ENCODE measurements around the gene NSUN6. TPM values are rescaled to one million over a fixed set of nuclear protein-coding genes. Genes with fewer than 3 reads are reported as not detected.
"Not testable (repeated sequence)": the region's sequence is repeated elsewhere in the genome, so short reads cannot be mapped to it uniquely, and the experiment has no call there.

Gene NSUN6
- polyA plus RNA-seq, 3 donors, result 17.6 to 39.6 (median 33.2) TPM

DNA sequence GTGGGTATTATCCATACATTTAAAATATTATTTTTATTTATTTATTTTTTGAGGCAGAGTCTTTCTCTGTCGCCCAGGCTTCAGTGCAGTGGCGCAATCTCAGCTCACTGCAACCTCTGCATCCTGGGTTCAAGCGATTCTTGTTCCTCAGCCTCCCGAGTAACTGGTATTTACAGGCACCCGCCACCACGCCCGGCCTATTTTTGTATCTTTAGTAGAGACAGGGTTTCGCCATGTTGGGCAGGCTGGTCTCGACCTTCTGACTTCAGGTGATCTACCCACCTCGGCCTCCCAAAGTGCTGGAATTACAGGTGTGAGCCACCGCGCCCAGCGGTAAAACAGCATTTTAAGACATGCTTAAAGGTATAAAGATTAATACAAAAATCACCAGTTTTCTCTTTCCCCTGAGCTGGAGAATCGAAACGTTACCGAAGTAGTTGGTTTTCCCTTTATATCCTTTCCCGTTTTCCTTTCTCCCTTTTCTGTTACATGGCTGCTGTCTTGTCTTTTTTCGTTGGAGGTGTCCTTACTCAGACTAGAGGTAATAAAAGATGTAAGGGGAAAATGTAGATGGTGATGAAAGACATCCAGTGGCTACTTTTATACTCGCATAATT is 9.5 kb upstream of the NSUN6 start:
- DNase-seq, result no peak

DNA sequence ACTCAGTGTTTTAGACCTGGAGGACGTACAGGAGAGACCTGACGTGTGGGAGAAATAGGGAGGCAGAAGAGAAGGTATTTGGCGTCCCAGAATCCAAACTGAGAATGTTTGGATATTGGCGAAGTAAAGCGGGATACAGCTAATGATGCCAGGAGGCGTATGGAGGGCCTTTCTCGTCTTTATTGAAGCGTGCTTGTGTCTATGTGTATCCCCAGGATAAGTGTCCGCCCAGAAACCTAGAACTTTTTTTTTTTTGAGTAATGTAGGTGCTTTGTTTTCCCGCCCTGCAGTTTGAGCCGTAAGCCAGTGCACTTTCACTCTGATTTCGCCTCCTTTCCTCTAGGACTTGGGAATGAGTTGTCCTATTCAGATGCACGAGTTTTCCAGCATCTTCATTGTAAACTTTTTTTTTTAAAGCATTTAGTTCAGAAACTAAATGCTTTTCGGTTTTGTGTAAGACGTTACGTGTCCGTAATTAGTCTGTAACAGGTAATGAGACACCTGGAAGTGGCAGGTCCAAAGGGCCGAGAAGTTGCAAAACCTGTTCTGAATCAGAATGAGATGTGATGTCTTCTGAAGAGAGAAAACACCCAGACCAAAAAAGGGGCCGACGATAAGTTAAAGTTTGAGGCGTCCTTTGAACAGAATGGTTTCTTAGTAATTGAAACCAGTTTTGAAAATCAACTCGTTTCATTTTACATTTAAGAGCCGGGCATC is 8.6 kb upstream of the NSUN6 start:
- DNase-seq, result peak; percentile 28

GRCh38 chr10:18659125-18659818 is 7.9 kb upstream of the NSUN6 start, which contains the start of gene ARL5B:
Gene ARL5B, plus strand, starts transcription at chr10:18659431. Its CDS starts 207 bp downstream, at chr10:18659638.
- DNase-seq, result peak; percentile 98

GRCh38 chr10:18658271-18659124 is 7.1 kb upstream of the NSUN6 start:
- peak; percentile 12 for DNase-seq

DNA sequence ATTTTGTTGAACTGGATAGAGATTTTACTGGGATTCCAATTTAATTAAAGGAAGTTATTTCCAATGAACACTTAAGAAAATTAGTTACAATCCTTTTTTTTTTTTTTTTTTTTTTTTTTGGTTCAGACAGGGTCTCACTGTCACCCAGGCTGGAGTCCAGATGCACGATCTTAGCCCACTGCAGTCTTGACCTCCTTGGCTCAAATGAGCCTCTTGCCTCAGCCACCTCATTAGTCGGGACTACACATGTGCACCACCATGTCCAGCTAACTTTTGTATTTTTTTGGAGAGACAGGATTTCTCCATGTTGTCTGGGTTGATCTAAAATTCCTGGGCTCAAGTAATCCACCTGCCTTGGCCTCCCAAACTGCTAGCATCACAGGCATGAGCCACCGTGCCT is 5.3 kb upstream of the NSUN6 start:
- no peak for DNase-seq

DNA sequence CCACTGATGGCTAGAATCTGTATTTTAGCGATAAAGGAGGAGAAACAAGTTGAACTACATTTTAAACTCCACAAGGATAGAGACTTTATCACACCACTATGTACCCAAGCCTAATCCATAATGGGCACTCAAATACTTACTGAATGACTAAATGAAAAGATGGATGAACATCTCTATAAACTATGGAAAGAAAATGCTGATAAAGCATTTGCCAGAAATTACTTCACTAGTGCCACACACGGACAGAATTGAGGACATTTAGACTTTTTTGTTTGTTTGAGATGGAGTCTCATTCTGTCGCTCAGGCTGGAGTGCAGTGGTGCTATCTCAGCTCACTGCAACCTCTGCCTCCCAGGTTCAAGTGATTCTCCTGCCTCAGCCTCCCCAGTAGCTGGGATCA is 1.7 kb upstream of the NSUN6 start:
- no peak for DNase-seq

GRCh38 chr10:18650404-18650997 is 886 bp downstream of the NSUN6 start:
- no peak for DNase-seq

DNA sequence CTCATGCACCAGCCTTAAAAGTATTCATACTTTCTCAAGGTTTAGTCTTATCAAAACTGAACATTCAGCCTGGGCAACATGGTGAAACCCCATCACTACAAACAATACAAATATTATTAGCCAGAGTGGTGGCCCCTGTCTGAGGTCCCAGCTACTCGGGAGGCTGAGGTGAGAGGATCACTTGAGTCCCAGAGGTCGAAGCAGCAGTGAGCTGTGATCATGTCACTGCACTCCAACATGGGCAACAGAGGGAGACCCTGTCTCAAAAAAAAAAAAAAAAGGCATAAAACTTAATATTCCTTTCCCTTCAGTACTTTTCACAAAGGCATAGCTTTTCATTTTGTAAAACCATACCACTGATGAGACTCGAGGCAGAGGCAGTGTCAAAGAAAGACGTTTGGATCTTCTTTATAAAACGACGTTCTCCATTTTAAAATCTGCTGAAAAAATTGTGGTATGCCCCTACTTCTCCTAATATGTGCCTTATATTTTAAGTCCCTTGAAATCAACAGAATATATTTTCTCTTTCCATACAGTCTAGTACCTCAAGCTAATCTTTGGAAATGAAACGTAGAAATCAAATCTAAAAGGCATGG is 1.9 kb downstream of the NSUN6 start:
- no peak for DNase-seq

GRCh38 chr10:18647945-18648344 is 3.4 kb downstream of the NSUN6 start:
- DNase-seq, result no peak

GRCh38 chr10:18647151-18647550 is 4.2 kb downstream of the NSUN6 start:
- DNase-seq, result no peak

- DNase-seq, result not testable (repeated sequence)
These were observed 11.7 kb downstream of the NSUN6 start for GRCh38 chr10:18639719-18640118.

- DNase-seq, result not testable (repeated sequence)
These were observed 14.0 kb downstream of the NSUN6 start for GRCh38 chr10:18637400-18637799.

DNA sequence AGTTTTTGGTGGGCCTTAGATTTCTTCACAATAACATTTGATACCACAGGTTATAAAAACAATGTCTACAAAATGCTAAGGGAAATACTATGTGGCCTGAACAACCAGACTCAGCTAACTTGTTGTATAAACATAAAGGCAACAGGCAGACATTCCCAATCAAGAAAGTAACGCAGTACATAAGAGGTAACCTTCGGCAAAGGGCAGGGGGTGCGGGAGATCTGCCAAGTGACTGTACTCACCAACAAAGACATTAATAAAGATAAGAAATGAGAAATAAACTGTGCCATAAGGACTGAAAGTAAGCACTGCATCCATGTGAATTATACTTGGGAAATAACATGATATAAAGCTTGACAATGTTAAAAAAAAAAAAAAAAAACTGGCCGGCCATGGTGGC is 15.4 kb downstream of the NSUN6 start:
- DNase-seq, result no peak

DNA sequence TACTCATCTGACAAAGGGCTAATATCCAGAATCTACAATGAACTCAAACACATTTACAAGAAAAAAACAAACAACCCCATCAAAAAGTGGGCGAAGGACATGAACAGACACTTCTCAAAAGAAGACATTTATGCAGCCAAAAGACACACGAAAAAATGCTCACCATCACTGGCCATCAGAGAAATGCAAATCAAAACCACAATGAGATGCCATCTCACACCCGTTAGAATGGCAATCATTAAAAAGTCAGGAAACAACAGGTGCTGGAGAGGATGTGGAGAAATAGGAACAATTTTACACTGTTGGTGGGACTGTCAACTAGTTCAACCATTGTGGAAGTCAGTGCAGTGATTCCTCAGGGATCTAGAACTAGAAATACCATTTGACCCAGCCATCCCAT is 18.9 kb downstream of the NSUN6 start:
- DNase-seq, result not testable (repeated sequence)

GRCh38 chr10:18627452-18628018 is 23.9 kb downstream of the NSUN6 start:
- DNase-seq, result peak; percentile 39

DNA sequence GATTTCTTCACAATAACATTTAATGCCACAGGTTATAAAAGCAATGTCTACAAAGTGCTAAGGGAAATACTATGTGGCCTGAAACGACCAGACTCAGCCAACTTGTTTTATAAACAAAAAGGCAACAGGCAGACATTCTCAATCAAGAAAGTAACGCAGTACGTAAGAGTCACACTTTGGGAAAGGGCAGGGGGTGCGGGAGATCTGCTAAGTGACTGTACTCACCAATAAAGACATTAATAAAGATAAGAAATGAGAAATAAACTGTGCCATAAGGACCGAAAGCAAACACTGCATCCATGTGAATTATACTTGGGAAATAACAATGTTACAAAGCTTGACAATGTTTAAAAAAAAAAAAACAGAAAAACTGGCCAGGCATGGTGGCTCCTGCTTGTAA is 25.5 kb downstream of the NSUN6 start:
- DNase-seq, result no peak

- DNase-seq, result not testable (repeated sequence)
These were observed 27.7 kb downstream of the NSUN6 start for GRCh38 chr10:18623671-18624070.

GRCh38 chr10:18620856-18621255 is 30.5 kb downstream of the NSUN6 start:
- no peak for DNase-seq

DNA sequence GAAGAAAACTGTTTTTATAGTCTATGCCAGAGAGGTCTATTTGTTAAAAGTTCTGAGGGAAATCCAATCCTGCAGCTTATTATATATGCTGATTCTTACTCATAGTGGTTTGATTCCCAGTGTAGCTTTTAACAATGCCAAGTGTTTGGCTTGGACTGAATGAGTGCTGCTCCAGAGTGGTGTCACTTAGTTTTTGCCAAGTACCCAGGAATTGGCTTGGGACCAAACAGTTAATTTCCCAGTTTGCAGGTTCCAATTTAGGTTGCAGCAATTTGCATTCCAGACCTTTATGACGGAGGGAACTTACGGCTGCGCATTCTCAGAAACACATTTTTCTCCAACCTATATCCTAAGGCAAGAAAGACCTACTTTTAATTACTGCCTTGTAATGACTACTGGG is 32.4 kb downstream of the NSUN6 start:
- DNase-seq, result no peak

GRCh38 chr10:18616337-18616736 is 35.0 kb downstream of the NSUN6 start:
- no peak for DNase-seq

- no peak for DNase-seq
These were observed 35.8 kb downstream of the NSUN6 start for GRCh38 chr10:18615618-18616017.
